OCI-LY1 (cell line): Measurements from ENCODE around the gene ZNF281.

Source experiments
- H2AFZ ChIP-seq: fragments of 200-600 bp; sonication (generic), shearing (Covaris generic); 2 replicates; pipeline ENCODE4 v1.6.0; 2014; ENCODE audit warnings: antibody characterized with exemption, mild to moderate bottlenecking, low read length
- H3F3A ChIP-seq: fragments of 200-600 bp; sonication (generic), shearing (Covaris generic); 2 replicates; pipeline ENCODE4 v1.6.0; 2014; ENCODE audit warnings: mild to moderate bottlenecking, antibody characterized with exemption, low read length, moderate library complexity; ENCODE audit not compliant: insufficient read depth
- H3K27ac ChIP-seq: fragments of 200-600 bp; sonication (generic); 2 replicates; pipeline ENCODE4 v1.5.1; 2014; ENCODE audit warnings: low read length, mixed run types, mild to moderate bottlenecking, low read depth; ENCODE audit not compliant: poor library complexity, severe bottlenecking
- H3K27me3 ChIP-seq: fragments of 200-600 bp; sonication (generic); 2 replicates; pipeline ENCODE4 v1.6.0; 2014; ENCODE audit warnings: antibody characterized with exemption, mild to moderate bottlenecking, low read length, moderate library complexity; ENCODE audit not compliant: insufficient read depth
- H3K36me3 ChIP-seq: fragments of 200-600 bp; sonication (generic); 2 replicates; pipeline ENCODE4 v1.6.1; 2014; ENCODE audit warnings: mild to moderate bottlenecking, antibody characterized with exemption, low read length, moderate library complexity, mixed read lengths; ENCODE audit not compliant: insufficient read depth
- H3K4me1 ChIP-seq: fragments of 200-600 bp; sonication (generic); 2 replicates; pipeline ENCODE4 v1.5.1; 2014; ENCODE audit warnings: mild to moderate bottlenecking, low read length, moderate library complexity; ENCODE audit not compliant: insufficient read depth, severe bottlenecking
- H3K4me2 ChIP-seq: fragments of 200-600 bp; sonication (generic), shearing (Covaris generic); 2 replicates; pipeline ENCODE4 v1.6.1; 2014; ENCODE audit warnings: low read length
- H3K4me3 ChIP-seq: fragments of 200-600 bp; sonication (generic); 2 replicates; pipeline ENCODE4 v1.5.1; 2014; ENCODE audit warnings: low read length, low read depth, mild to moderate bottlenecking, mixed read lengths; ENCODE audit not compliant: poor library complexity, severe bottlenecking
- H3K79me2 ChIP-seq: fragments of 200-600 bp; shearing (Covaris generic); 2 replicates; pipeline ENCODE4 v1.6.1; 2016; ENCODE audit warnings: mixed run types, low read length, mixed read lengths; ENCODE audit not compliant: insufficient read depth
- H3K9ac ChIP-seq: fragments of 200-600 bp; sonication (generic), shearing (Covaris generic); 2 replicates; pipeline ENCODE4 v1.6.1; 2014; ENCODE audit warnings: mild to moderate bottlenecking, low read length, mixed read lengths
- H3K9me2 ChIP-seq: fragments of 200-600 bp; sonication (generic), shearing (Covaris generic); 2 replicates; pipeline ENCODE4 v1.6.1; 2014; ENCODE audit warnings: low read depth, mild to moderate bottlenecking, low read length, mixed read lengths
- H3K9me3 ChIP-seq: fragments of 200-600 bp; shearing (Covaris generic); 2 replicates; pipeline ENCODE4 v1.6.1; 2014; ENCODE audit warnings: low read length, mixed read lengths
- H4K20me1 ChIP-seq: fragments of 200-600 bp; sonication (generic), shearing (Covaris generic); 2 replicates; pipeline ENCODE4 v1.6.0; 2016; ENCODE audit warnings: mild to moderate bottlenecking, low read length; ENCODE audit not compliant: insufficient read depth
- EZH2 ChIP-seq: fragments of 200-600 bp; sonication (generic), shearing (Covaris generic); IDR thresholded peaks from 2 replicates; pipeline ENCODE4 v1.8.0; 2017; ENCODE audit warnings: borderline replicate concordance, mixed run types, mild to moderate bottlenecking, antibody characterized with exemption, low read length, moderate library complexity, mixed read lengths
- TF ChIP-seq, protein P1 (sequence below): fragments of 200-600 bp; sonication (generic), shearing (Covaris generic); IDR thresholded peaks from 2 replicates; pipeline ENCODE4 v1.5.1; 2017; ENCODE audit warnings: mild to moderate bottlenecking, antibody characterized with exemption, low read length, moderate library complexity, mixed read lengths

ZNF281 gene

DNA sequence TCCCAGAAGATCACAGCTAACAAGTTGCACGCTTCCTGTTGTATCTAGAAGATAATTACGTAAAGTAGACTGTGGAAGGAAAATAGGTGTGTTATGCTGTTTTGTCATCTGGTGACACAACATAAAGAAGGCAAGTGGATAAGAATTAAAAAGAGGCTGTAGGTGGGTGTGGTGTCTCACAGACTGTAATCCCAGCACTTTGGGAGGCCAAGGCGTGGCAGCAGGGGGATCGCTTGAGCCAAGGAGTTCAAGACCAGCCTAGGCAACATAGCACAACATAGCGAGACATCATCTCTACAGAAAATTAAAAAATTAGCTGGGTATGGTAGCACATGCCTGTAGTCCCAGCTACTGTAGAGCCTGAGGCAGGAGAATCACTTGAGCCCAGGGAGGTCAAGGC, 17.9 kb upstream of the ZNF281 start:
- H3K4me3 ChIP-seq: no peak overlapping the region
- H3K36me3 ChIP-seq: no peaks in the 10 kb centered on the region
- no peak overlapping the region for H3K9ac ChIP-seq
- H3K9me2 ChIP-seq: no peaks in the 10 kb centered on the region
- no peak overlapping the region for H2AFZ ChIP-seq
- H3K9me3 ChIP-seq: no peaks in the 10 kb centered on the region
- H3K4me1 ChIP-seq: no peaks in the 10 kb centered on the region
- no peaks in the 10 kb centered on the region for H3F3A ChIP-seq
- TF ChIP-seq EZH2: no peak
- TF ChIP-seq, protein P1, sequence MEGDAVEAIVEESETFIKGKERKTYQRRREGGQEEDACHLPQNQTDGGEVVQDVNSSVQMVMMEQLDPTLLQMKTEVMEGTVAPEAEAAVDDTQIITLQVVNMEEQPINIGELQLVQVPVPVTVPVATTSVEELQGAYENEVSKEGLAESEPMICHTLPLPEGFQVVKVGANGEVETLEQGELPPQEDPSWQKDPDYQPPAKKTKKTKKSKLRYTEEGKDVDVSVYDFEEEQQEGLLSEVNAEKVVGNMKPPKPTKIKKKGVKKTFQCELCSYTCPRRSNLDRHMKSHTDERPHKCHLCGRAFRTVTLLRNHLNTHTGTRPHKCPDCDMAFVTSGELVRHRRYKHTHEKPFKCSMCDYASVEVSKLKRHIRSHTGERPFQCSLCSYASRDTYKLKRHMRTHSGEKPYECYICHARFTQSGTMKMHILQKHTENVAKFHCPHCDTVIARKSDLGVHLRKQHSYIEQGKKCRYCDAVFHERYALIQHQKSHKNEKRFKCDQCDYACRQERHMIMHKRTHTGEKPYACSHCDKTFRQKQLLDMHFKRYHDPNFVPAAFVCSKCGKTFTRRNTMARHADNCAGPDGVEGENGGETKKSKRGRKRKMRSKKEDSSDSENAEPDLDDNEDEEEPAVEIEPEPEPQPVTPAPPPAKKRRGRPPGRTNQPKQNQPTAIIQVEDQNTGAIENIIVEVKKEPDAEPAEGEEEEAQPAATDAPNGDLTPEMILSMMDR: no peak
- H3K27me3 ChIP-seq: no peaks in the 10 kb centered on the region
- no peaks in the 10 kb centered on the region for H3K79me2 ChIP-seq
- no peak overlapping the region for H3K27ac ChIP-seq
- H3K4me2 ChIP-seq: no peak overlapping the region
- no peaks in the 10 kb centered on the region for H4K20me1 ChIP-seq

DNA sequence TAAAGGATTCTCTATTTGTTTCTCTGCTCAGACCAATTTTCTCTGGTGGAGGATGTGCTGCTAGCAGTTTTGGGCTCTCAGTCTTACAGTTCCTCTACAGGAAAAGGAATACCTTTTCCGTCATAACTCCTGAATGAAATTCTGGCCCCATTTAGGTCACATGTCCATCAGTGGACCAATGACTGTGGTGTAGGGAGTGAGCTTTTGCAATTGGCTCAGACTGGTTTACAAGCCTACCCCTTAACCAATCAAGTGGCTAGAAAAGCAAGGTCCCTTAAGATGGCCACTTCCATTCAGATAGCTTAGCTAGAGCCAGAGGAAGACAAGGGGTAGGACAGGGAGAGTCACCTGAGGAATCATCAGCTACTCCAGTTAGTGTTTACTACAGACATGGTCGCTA, 16.4 kb upstream of the ZNF281 start:
- no peaks in the 10 kb centered on the region for H3K27me3 ChIP-seq
- no peaks in the 10 kb centered on the region for H3K36me3 ChIP-seq
- no peaks in the 10 kb centered on the region for H4K20me1 ChIP-seq
- no peak overlapping the region for H3K27ac ChIP-seq
- H3K79me2 ChIP-seq: no peaks in the 10 kb centered on the region
- no peaks in the 10 kb centered on the region for H3K9me3 ChIP-seq
- no peaks in the 10 kb centered on the region for H3F3A ChIP-seq
- TF ChIP-seq, protein P1: no peak
- TF ChIP-seq EZH2: no peak
- no peak overlapping the region for H3K4me2 ChIP-seq
- H3K9ac ChIP-seq: no peak overlapping the region
- no peaks in the 10 kb centered on the region for H3K4me1 ChIP-seq
- H3K9me2 ChIP-seq: no peaks in the 10 kb centered on the region
- no peak overlapping the region for H2AFZ ChIP-seq
- H3K4me3 ChIP-seq: no peak overlapping the region

DNA sequence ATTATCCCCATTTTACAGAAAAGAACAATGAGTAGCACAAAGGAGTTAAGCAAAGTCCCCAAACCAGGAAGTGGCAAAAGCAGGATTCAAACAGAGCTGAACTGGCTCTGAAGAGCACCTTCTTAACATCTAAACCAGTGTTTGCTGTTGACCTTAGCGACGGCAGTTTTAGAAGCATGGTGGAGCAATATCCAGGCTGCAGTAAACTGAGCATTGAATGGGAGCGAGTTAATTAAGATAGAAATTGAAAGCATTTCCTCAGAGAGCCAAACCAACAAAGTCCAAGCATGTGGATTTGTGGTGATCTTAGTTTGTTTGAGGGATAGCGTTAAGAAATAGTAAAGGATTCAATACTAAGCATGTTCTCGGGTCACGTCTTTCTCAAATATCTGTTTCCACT, 13.4 kb upstream of the ZNF281 start:
- TF ChIP-seq EZH2: no peak
- TF ChIP-seq, protein P1: no peak
- no peaks in the 10 kb centered on the region for H3F3A ChIP-seq

More for the DNA sequence above, 13.4 kb upstream of the ZNF281 start:
- no peak overlapping the region for H3K4me3 ChIP-seq
- no peak overlapping the region for H3K9ac ChIP-seq
- no peaks in the 10 kb centered on the region for H4K20me1 ChIP-seq
- no peaks in the 10 kb centered on the region for H3K36me3 ChIP-seq
- H3K79me2 ChIP-seq: no peaks in the 10 kb centered on the region
- H3K4me2 ChIP-seq: no peak overlapping the region
- H2AFZ ChIP-seq: no peak overlapping the region
- no peaks in the 10 kb centered on the region for H3K9me2 ChIP-seq
- H3K9me3 ChIP-seq: no peaks in the 10 kb centered on the region
- no peak overlapping the region for H3K27ac ChIP-seq
- no peaks in the 10 kb centered on the region for H3K27me3 ChIP-seq
- no peaks in the 10 kb centered on the region for H3K4me1 ChIP-seq
